Ovary (tissue), 9 donors: ENCODE measurements around the gene ORC4. TPM values are rescaled to one million over a fixed set of nuclear protein-coding genes. Genes with fewer than 3 reads are reported as not detected.

Source experiments
- DNase-seq, 5 donors: peaks; one replicate each; pipeline ENCODE4 v3.0.0-alpha.2; 2019 to 2020
- H3K27ac ChIP-seq, 2 donors: fragments of 200-600 bp; one replicate each; pipeline versions ENCODE4 v1.5.1 to v1.8.0; 2019 to 2022
- H3K27me3 ChIP-seq: fragments of 200-600 bp; one replicate; pipeline ENCODE4 v1.8.0; 2022
- H3K36me3 ChIP-seq: fragments of 200-600 bp; sonication (generic); one replicate; pipeline ENCODE4 v1.5.1; 2019
- H3K4me1 ChIP-seq: one replicate; pipeline ENCODE4 v1.8.1; 2013; ENCODE audit warnings: mild to moderate bottlenecking, moderate library complexity; ENCODE audit not compliant: insufficient read depth
- H3K4me3 ChIP-seq: fragments of 200-600 bp; sonication (generic); one replicate; pipeline ENCODE4 v1.5.1; 2017
- H3K9me3 ChIP-seq, 2 donors: fragments of 200-600 bp in 1 of 2; sonication (generic) in 1 of 2; one replicate each; pipeline versions ENCODE4 v1.5.1 to v1.8.1; 2013 to 2019; ENCODE audit warnings: mild to moderate bottlenecking in 1 of 2, moderate library complexity in 1 of 2
- CTCF ChIP-seq, 3 donors: fragments of 450-650 bp in 2 of 3; fragments of 200-600 bp in 1 of 3; IDR thresholded peaks; one replicate each; pipeline versions ENCODE4 v1.5.1 to v1.8.0; 2016 to 2022; ENCODE audit warnings: antibody characterized with exemption in 3 of 3, mild to moderate bottlenecking in 1 of 3
- EP300 ChIP-seq: sonication (generic); formaldehyde crosslinking; IDR thresholded peaks from one replicate; pipeline ENCODE4 v1.6.1; 2017; ENCODE audit warnings: antibody characterized with exemption
- POLR2A ChIP-seq: fragments of 450-650 bp; IDR thresholded peaks from one replicate; pipeline ENCODE4 v1.6.1; 2017; ENCODE audit warnings: antibody characterized with exemption, mild to moderate bottlenecking, moderate library complexity
- WGBS, 3 donors: extraction: QIAGEN DNeasy Blood & Tissue Kit in 1 of 3; methylation state at CpG; one replicate each; pipeline versions ENCODE4 v1.1.5 to v1.1.7; 2013 to 2017; 5-methylcytosine and 5-hydroxymethylcytosine counted together
- intact Hi-C, 4 donors: fragments of 100-400 bp; cut with DNase I; formaldehyde crosslinking; loops; one replicate each; pipeline versions ENCODE4 v1.11.0 to v1.15.1; 2022 to 2023
- polyA plus RNA-seq, 2 donors: library from polyadenylated mRNA; stranded (reverse); fragments of 200-250 nt in 1 of 2; fragments of 350-450 nt in 1 of 2; fragmentation: Illumina TruSeq in 1 of 2; extraction: RNeasy Lipid Tissue Mini Kit (QIAGEN cat#74804) in 1 of 2; gene quantifications; one replicate each; pipeline ENCODE4 v1.2.3, GENCODE V29; 2013 to 2014
- total RNA-seq, 7 donors: library from RNA; depleted of rRNA in 2 of 7; stranded (reverse); fragments of >200 nt in 2 of 7; fragmentation: NEBNext Ultra II Directional in 3 of 7; extraction: Animal tissue kit (Norgen Biotek cat#: 25700) in 3 of 7; gene quantifications; one replicate each; pipeline versions ENCODE4 v1.1.0 to v1.2.4, GENCODE V29; 2016 to 2023
- donor health status: DM: no; HTN: no; CAD: no; lungs with moderate emphysema.
- donor health status: DM: no; HTN: no; CAD: no.
- donor health status: Bipolar disorder and iron deficiency.
- donor health status: DM: yes; HTN: yes; CAD: no.
- donor health status: DM: no; HTN: no; CAD: no.
- donor health status: DM: yes; HTN: yes; CAD: no.

The ORC4 gene
- total and polyA plus RNA-seq, 9 donors: 14.9 to 78.0 (median 49.0) TPM

- no peak for DNase-seq
- TF ChIP-seq CTCF (IDR thresholded peaks at IDR 0.05) (no peak), POLR2A (no peak), EP300 (no peak)
- intact Hi-C loops: no loop called here
- Histone ChIP-seq H3K4me3 (no peak overlapping the region), H3K36me3 (no peaks in the 10 kb centered on the region), H3K4me1 (peaks cover 2% of the 10 kb centered on the region), H3K27me3 (no peaks in the 10 kb centered on the region), H3K9me3 (no peaks in the 10 kb centered on the region), H3K27ac (no peak overlapping the region)
Measured at GRCh38 chr2:147925886-147926285, 94.7 kb downstream of the ORC4 start.

DNA sequence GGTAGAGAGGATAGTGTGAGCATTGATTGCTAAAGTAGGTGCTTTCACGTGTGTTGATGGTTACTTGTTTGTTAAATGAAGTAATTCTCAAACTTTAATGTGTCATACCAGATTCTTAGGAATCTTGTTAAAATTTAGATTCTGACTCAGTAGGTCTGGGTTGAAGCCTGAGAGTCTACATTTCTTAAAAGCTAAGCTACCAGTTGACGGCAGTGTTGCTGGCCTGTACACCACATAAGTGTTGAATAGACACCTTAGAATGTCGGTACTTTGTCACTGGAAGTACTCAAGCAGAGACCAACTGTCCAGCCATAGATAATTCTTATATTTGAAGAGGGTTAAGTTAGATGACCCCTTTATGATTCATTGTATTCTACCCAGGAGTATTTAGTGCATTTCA lies 95.9 kb downstream of the ORC4 start:
- H3K4me3 ChIP-seq: no peak overlapping the region
- H3K36me3 ChIP-seq: no peaks in the 10 kb centered on the region
- H3K9me3 ChIP-seq: no peaks in the 10 kb centered on the region
- no peaks in the 10 kb centered on the region for H3K27me3 ChIP-seq
- intact Hi-C loops: no loop called here
- DNase-seq: no peak
- TF ChIP-seq POLR2A: no peak
- TF ChIP-seq CTCF (IDR thresholded peaks at IDR 0.05): no peak
- no peak for TF ChIP-seq EP300
- no peak overlapping the region for H3K27ac ChIP-seq
- peaks cover 2% of the 10 kb centered on the region for H3K4me1 ChIP-seq
- WGBS, 3 donors: 92 to 95% (median 95%) methylated on average over 3 of the region's 3 CpGs

- Histone ChIP-seq H3K36me3 (no peaks in the 10 kb centered on the region), H3K4me1 (peaks cover 2% of the 10 kb centered on the region), H3K27me3 (no peaks in the 10 kb centered on the region), H3K9me3 (no peaks in the 10 kb centered on the region), H3K27ac (no peak overlapping the region), H3K4me3 (no peak overlapping the region)
- TF ChIP-seq CTCF (IDR thresholded peaks at IDR 0.05): no peak
- TF ChIP-seq POLR2A: no peak
- TF ChIP-seq EP300: no peak
- DNase-seq: no peak
- intact Hi-C loops: no loop called here
- whole genome bisulfite sequencing, 3 donors: 65 to 83% (median 74%) methylated on average over 3 of the region's 3 CpGs
Measured at GRCh38 chr2:147923846-147924245, 96.7 kb downstream of the ORC4 start.

GRCh38 chr2:147917161-147917560 lies 103.4 kb downstream of the ORC4 start:
- Histone ChIP-seq H3K27ac (no peak overlapping the region), H3K4me3 (no peak overlapping the region), H3K9me3 (no peaks in the 10 kb centered on the region), H3K27me3 (no peaks in the 10 kb centered on the region), H3K36me3 (no peaks in the 10 kb centered on the region), H3K4me1 (no peaks in the 10 kb centered on the region)
- DNase-seq: no peak
- WGBS, 3 donors: 85 to 87% (median 85%) methylated on average over 4 of the region's 4 CpGs
- intact Hi-C loops: loop anchor here in 1 of 4 donors (10.0 kb wide), 1 partner anchor 942 kb away; no protein-coding TSS in a partner anchor
- no peak for TF ChIP-seq CTCF (IDR thresholded peaks at IDR 0.05)
- no peak for TF ChIP-seq POLR2A
- TF ChIP-seq EP300: no peak
